Measurements from ENCODE around the gene CTSF.

The CTSF gene

GRCh38 chr11:66567787-66568123 lies 651 bp downstream of the CTSF start:
- no peak for DNase-seq
- H3K27ac Mint-ChIP-seq = no peak overlapping the region
- H3K4me1 Mint-ChIP-seq = peaks cover 22% of the 10 kb centered on the region
- peaks cover 8% of the 10 kb centered on the region for H3K27me3 Mint-ChIP-seq (ENCODE audit: low read depth, poor library complexity)
- no peaks in the 10 kb centered on the region for H3K9me3 Mint-ChIP-seq
- TF ChIP-seq, protein P1, sequence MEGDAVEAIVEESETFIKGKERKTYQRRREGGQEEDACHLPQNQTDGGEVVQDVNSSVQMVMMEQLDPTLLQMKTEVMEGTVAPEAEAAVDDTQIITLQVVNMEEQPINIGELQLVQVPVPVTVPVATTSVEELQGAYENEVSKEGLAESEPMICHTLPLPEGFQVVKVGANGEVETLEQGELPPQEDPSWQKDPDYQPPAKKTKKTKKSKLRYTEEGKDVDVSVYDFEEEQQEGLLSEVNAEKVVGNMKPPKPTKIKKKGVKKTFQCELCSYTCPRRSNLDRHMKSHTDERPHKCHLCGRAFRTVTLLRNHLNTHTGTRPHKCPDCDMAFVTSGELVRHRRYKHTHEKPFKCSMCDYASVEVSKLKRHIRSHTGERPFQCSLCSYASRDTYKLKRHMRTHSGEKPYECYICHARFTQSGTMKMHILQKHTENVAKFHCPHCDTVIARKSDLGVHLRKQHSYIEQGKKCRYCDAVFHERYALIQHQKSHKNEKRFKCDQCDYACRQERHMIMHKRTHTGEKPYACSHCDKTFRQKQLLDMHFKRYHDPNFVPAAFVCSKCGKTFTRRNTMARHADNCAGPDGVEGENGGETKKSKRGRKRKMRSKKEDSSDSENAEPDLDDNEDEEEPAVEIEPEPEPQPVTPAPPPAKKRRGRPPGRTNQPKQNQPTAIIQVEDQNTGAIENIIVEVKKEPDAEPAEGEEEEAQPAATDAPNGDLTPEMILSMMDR (IDR thresholded peaks at IDR 0.05) = no peak
- no peaks in the 10 kb centered on the region for H3K36me3 Mint-ChIP-seq (ENCODE audit: low read depth)
- no peak overlapping the region for H3K4me3 Mint-ChIP-seq

DNA sequence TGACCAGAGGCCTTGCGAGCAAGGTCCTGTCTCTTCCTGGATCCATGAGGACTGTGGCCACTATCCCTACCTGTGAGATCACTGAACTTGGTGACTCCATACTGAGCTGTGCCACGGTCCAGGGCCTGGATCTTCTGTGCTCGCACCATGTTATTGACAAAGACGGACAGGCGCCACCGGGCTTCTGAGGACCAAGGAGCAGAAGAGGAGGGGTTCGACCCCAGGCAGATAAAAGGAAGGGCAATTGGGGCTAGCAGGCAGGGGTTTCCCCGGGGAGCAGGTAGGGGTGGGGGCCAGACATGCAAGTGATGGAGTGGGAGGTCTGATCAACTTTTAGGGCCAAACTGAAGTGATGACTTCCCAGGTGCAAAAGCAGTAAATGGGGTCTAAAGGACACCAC lies 2.2 kb downstream of the CTSF start:
- TF ChIP-seq, protein P1 (IDR thresholded peaks at IDR 0.05) = no peak
- Mint-ChIP-seq H3K36me3 (ENCODE audit: low read depth) (peaks cover 4% of the 10 kb centered on the region), H3K4me1 (peaks cover 22% of the 10 kb centered on the region), H3K27ac (no peak overlapping the region), H3K27me3 (ENCODE audit: low read depth, poor library complexity) (peaks cover 8% of the 10 kb centered on the region), H3K4me3 (no peak overlapping the region), H3K9me3 (no peaks in the 10 kb centered on the region)
- no peak for DNase-seq

GRCh38 chr11:66564984-66565383 lies 3.4 kb downstream of the CTSF start:
- peaks cover 15% of the 10 kb centered on the region for H3K36me3 Mint-ChIP-seq (ENCODE audit: low read depth)
- no peak overlapping the region for H3K4me3 Mint-ChIP-seq
- no peaks in the 10 kb centered on the region for H3K9me3 Mint-ChIP-seq
- peaks cover 3% of the 10 kb centered on the region for H3K27me3 Mint-ChIP-seq (ENCODE audit: low read depth, poor library complexity)
- TF ChIP-seq, protein P1 (IDR thresholded peaks at IDR 0.05) = no peak
- H3K4me1 Mint-ChIP-seq = peaks cover 11% of the 10 kb centered on the region
- DNase-seq = no peak
- H3K27ac Mint-ChIP-seq = no peak overlapping the region

GRCh38 chr11:66564538-66564937 lies 3.9 kb downstream of the CTSF start:
- Mint-ChIP-seq H3K4me1 (peaks cover 8% of the 10 kb centered on the region), H3K4me3 (no peak overlapping the region), H3K9me3 (no peaks in the 10 kb centered on the region), H3K36me3 (ENCODE audit: low read depth) (peaks cover 15% of the 10 kb centered on the region), H3K27ac (no peak overlapping the region), H3K27me3 (ENCODE audit: low read depth, poor library complexity) (peaks cover 3% of the 10 kb centered on the region)
- DNase-seq = no peak
- TF ChIP-seq, protein P1 (IDR thresholded peaks at IDR 0.05) = no peak

DNA sequence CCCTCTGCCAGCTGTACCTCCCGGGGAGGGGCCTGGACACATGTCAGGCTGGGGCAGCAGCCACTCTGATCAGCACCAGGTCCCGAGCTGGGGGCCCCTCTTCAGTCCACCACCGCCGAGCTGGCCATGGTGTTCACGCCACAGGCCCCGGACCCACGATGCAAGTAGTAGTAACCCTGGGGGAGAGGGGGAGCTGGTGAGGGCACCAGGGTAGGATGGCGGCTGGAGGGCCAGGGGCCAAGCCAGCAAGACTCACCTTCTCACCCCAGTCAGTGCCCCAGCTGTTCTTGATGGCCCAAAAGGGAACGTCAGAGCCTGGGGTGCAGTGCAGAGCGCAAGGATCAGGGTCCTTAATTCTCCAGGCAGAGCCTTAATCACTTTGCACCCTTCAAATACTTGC lies 4.6 kb downstream of the CTSF start:
- Mint-ChIP-seq H3K36me3 (ENCODE audit: low read depth) (peaks cover 17% of the 10 kb centered on the region), H3K4me1 (peaks cover 8% of the 10 kb centered on the region), H3K4me3 (no peak overlapping the region), H3K27ac (no peak overlapping the region), H3K27me3 (ENCODE audit: low read depth, poor library complexity) (peaks cover 3% of the 10 kb centered on the region), H3K9me3 (no peaks in the 10 kb centered on the region)
- TF ChIP-seq, protein P1 (IDR thresholded peaks at IDR 0.05) = no peak
- no peak for DNase-seq

GRCh38 chr11:66562907-66563583 lies 5.4 kb downstream of the CTSF start:
- no peaks in the 10 kb centered on the region for H3K9me3 Mint-ChIP-seq
- H3K27ac Mint-ChIP-seq = no peak overlapping the region
- no peak overlapping the region for H3K4me3 Mint-ChIP-seq
- H3K27me3 Mint-ChIP-seq (ENCODE audit: low read depth, poor library complexity) = peaks cover 3% of the 10 kb centered on the region
- H3K4me1 Mint-ChIP-seq = peaks cover 8% of the 10 kb centered on the region
- TF ChIP-seq, protein P1 (IDR thresholded peaks at IDR 0.05) = no peak
- peaks cover 22% of the 10 kb centered on the region for H3K36me3 Mint-ChIP-seq (ENCODE audit: low read depth)
- DNase-seq = no peak

All from nephron progenitor cell (in vitro differentiated cells).